HepG2 (cell line): ENCODE measurements around the gene PDPR. TPM values are rescaled to one million over a fixed set of nuclear protein-coding genes. Genes with fewer than 3 reads are reported as not detected.
A peak's percentile ranks its signal among the peaks of the same experiment; 100 is the strongest.

Experiments used
- ATF2 ChIP-seq: sonication (generic); formaldehyde crosslinking; IDR thresholded peaks from 2 replicates; pipeline ENCODE4 v1.4.0; 2020; ENCODE audit warnings: missing genetic modification reagents
- ATF3 ChIP-seq: sonication (generic); formaldehyde crosslinking; IDR thresholded peaks from 2 replicates; pipeline ENCODE4 v1.4.0; 2020; ENCODE audit warnings: missing genetic modification reagents
- CCDC6 ChIP-seq: sonication (generic); formaldehyde crosslinking; IDR thresholded peaks from 2 replicates; pipeline ENCODE4 v1.8.1; 2022; ENCODE audit warnings: mild to moderate bottlenecking, missing genetic modification reagents, moderate library complexity
- FOXA3 ChIP-seq: IDR thresholded peaks from 2 replicates; pipeline ENCODE4 v1.6.1; 2016; ENCODE audit warnings: missing genetic modification reagents, missing compliant biosample characterization
- GATAD1 ChIP-seq: IDR thresholded peaks from 2 replicates; pipeline ENCODE4 v1.6.1; 2016; ENCODE audit warnings: missing genetic modification reagents, missing compliant biosample characterization
- HNRNPLL ChIP-seq: fragments of 200-400 bp; formaldehyde crosslinking; IDR thresholded peaks from 2 replicates; pipeline ENCODE4 v1.6.1; 2017; ENCODE audit warnings: mild to moderate bottlenecking, low read depth, low read length; ENCODE audit not compliant: poor library complexity, severe bottlenecking
- KDM4B ChIP-seq: sonication (generic); formaldehyde crosslinking; IDR thresholded peaks from 2 replicates; pipeline ENCODE4 v1.4.0; 2020; ENCODE audit warnings: missing genetic modification reagents
- MED1 ChIP-seq: sonication (generic); formaldehyde crosslinking; IDR thresholded peaks from 2 replicates; pipeline ENCODE4 v1.4.0; 2020; ENCODE audit warnings: missing genetic modification reagents
- RARA ChIP-seq: IDR thresholded peaks from 2 replicates; pipeline ENCODE4 v1.6.1; 2016; ENCODE audit warnings: missing genetic modification reagents, missing compliant biosample characterization
- SP2 ChIP-seq: sonication (generic); formaldehyde crosslinking; IDR thresholded peaks from 2 replicates; pipeline ENCODE4 v1.5.1; 2020; ENCODE audit warnings: mild to moderate bottlenecking, missing genetic modification reagents
- YEATS4 ChIP-seq: sonication (generic); formaldehyde crosslinking; IDR thresholded peaks from 2 replicates; pipeline ENCODE4 v1.4.0; 2020; ENCODE audit warnings: missing genetic modification reagents, borderline replicate concordance
- ZNF124 ChIP-seq: sonication (generic); formaldehyde crosslinking; IDR thresholded peaks from 2 replicates; pipeline ENCODE4 v1.4.0; 2020; ENCODE audit warnings: missing genetic modification reagents
- ZNF263 ChIP-seq: sonication (generic); formaldehyde crosslinking; IDR thresholded peaks from 2 replicates; pipeline ENCODE4 v1.4.0; 2020; ENCODE audit warnings: missing genetic modification reagents
- ZNF788 ChIP-seq: sonication (generic); formaldehyde crosslinking; IDR thresholded peaks from 2 replicates; pipeline ENCODE4 v1.5.0; 2020; ENCODE audit warnings: mild to moderate bottlenecking, missing genetic modification reagents, borderline replicate concordance
- polyA plus RNA-seq, 8 experiments: library from polyadenylated mRNA; depleted of rRNA in 3 of 8; stranded (reverse) in 7 of 8; unstranded in 1 of 8; fragments of >200 nt; fragmentation: Illumina TruSeq in 4 of 8; extraction: Trizol in 4 of 8; gene quantifications; 2 replicates each; pipeline versions ENCODE4 v1.2.1 to v1.2.3, GENCODE V29; 2011 to 2016; ENCODE audit warnings: low read depth in 4 of 8, missing spikeins in 1 of 8, mixed read lengths in 1 of 8; ENCODE audit not compliant: insufficient read depth in 1 of 8
- total RNA-seq, 5 experiments: library from RNA; depleted of rRNA; stranded (reverse); fragments of >200 nt; fragmentation: Illumina TruSeq; extraction: Trizol; gene quantifications; 2 replicates each; pipeline ENCODE4 v1.2.3, GENCODE V29; 2016; ENCODE audit warnings: low read depth in 1 of 5
- TF ChIP-seq, protein P1 (sequence below): sonication (generic); formaldehyde crosslinking; IDR thresholded peaks from 2 replicates; pipeline ENCODE4 v1.4.0; 2020; ENCODE audit warnings: missing genetic modification reagents
- TF ChIP-seq, protein P2 (sequence below): sonication (generic); formaldehyde crosslinking; IDR thresholded peaks from 2 replicates; pipeline ENCODE4 v1.4.0; 2020; ENCODE audit warnings: low read depth, missing genetic modification reagents
- TF ChIP-seq, protein P3 (sequence below): sonication (generic); formaldehyde crosslinking; IDR thresholded peaks from 2 replicates; pipeline ENCODE4 v1.5.0; 2020; ENCODE audit warnings: mild to moderate bottlenecking, missing genetic modification reagents, borderline replicate concordance

The PDPR gene
- total and polyA plus RNA-seq, 2 of the 13 experiments (the other 11 are each of a cell fraction or from before 2014, with no cell fraction given), result 19.5 to 29.9 TPM

DNA sequence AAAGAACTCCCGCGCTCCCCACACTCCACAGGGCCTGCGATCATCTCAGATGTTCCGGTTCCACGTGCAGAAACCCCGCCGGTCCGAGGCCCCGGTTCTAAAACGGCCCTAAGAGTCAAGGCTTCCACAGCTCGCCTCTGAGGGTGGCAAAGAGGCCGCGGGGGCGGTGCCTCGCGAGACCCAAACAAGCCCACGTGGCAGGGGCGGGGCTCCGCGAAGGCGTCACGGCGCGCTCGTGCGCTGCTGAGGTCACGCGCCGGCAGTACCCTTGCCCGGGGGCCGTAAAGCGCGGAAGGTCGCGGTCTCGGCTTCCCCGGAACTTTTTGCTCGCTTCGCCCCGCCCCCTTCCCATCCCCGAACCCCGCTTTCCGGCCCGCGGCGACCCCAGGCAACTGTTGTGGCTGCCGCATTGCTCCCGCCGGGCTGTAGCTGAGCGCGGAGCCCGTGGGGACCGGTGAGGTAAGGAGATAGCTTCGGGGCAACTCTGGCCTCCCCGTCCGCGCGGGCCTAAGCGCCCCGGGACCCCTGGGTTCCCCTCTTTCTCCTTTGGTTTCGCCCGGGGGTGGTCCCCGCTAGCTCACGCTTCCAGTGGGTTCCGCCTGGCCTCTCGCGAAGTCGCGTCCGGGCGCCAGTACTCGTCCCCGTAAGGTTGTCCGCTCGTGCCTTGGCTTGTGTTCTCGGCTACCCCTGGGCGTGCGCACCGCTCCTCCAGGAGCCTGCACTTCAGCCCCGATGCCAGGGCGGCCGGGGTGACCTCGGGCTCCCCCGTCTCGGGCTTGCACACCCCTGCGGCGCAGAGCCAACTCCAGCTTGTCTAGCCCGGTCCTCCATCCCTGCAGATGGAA, at the start of gene PDPR (continued):
- TF ChIP-seq, protein P1, sequence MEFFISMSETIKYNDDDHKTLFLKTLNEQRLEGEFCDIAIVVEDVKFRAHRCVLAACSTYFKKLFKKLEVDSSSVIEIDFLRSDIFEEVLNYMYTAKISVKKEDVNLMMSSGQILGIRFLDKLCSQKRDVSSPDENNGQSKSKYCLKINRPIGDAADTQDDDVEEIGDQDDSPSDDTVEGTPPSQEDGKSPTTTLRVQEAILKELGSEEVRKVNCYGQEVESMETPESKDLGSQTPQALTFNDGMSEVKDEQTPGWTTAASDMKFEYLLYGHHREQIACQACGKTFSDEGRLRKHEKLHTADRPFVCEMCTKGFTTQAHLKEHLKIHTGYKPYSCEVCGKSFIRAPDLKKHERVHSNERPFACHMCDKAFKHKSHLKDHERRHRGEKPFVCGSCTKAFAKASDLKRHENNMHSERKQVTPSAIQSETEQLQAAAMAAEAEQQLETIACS (CRISPR knock-in tag), result peak; percentile 76
- TF ChIP-seq YEATS4 (peak; percentile 64), MED1 (CRISPR knock-in tag) (peak; percentile 57; the same call in 1 of the 2 replicates), FOXA3 (CRISPR knock-in tag) (peak; percentile 56), RARA (CRISPR knock-in tag) (peak; percentile 47), CCDC6 (CRISPR knock-in tag) (peak; percentile 27; the same call in 1 of the 2 replicates), ZNF788 (peak; percentile 42; the same call in 1 of the 2 replicates), HNRNPLL (peak; percentile 64), SP2 (CRISPR knock-in tag) (0 out of 2 replicates have a peak, but pooled peaks have one; percentile 22), ATF2 (0 out of 2 replicates have a peak, but pooled peaks have one; percentile 28), ZNF263 (CRISPR knock-in tag) (0 out of 2 replicates have a peak, but pooled peaks have one; percentile 16), KDM4B (CRISPR knock-in tag) (0 out of 2 replicates have a peak, but pooled peaks have one; percentile 30), GATAD1 (CRISPR knock-in tag) (peak; percentile 88), ATF3 (CRISPR knock-in tag) (0 out of 2 replicates have a peak, but pooled peaks have one; percentile 31), ZNF124 (CRISPR knock-in tag) (0 out of 2 replicates have a peak, but pooled peaks have one; percentile 62)
- TF ChIP-seq, protein P2, sequence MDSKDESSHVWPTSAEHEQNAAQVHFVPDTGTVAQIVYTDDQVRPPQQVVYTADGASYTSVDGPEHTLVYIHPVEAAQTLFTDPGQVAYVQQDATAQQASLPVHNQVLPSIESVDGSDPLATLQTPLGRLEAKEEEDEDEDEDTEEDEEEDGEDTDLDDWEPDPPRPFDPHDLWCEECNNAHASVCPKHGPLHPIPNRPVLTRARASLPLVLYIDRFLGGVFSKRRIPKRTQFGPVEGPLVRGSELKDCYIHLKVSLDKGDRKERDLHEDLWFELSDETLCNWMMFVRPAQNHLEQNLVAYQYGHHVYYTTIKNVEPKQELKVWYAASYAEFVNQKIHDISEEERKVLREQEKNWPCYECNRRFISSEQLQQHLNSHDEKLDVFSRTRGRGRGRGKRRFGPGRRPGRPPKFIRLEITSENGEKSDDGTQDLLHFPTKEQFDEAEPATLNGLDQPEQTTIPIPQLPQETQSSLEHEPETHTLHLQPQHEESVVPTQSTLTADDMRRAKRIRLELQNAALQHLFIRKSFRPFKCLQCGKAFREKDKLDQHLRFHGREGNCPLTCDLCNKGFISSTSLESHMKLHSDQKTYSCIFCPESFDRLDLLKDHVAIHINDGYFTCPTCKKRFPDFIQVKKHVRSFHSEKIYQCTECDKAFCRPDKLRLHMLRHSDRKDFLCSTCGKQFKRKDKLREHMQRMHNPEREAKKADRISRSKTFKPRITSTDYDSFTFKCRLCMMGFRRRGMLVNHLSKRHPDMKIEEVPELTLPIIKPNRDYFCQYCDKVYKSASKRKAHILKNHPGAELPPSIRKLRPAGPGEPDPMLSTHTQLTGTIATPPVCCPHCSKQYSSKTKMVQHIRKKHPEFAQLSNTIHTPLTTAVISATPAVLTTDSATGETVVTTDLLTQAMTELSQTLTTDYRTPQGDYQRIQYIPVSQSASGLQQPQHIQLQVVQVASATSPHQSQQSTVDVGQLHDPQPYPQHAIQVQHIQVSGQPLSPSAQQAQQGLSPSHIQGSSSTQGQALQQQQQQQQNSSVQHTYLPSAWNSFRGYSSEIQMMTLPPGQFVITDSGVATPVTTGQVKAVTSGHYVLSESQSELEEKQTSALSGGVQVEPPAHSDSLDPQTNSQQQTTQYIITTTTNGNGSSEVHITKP (CRISPR knock-in tag), result peak; percentile 95
- TF ChIP-seq, protein P3, sequence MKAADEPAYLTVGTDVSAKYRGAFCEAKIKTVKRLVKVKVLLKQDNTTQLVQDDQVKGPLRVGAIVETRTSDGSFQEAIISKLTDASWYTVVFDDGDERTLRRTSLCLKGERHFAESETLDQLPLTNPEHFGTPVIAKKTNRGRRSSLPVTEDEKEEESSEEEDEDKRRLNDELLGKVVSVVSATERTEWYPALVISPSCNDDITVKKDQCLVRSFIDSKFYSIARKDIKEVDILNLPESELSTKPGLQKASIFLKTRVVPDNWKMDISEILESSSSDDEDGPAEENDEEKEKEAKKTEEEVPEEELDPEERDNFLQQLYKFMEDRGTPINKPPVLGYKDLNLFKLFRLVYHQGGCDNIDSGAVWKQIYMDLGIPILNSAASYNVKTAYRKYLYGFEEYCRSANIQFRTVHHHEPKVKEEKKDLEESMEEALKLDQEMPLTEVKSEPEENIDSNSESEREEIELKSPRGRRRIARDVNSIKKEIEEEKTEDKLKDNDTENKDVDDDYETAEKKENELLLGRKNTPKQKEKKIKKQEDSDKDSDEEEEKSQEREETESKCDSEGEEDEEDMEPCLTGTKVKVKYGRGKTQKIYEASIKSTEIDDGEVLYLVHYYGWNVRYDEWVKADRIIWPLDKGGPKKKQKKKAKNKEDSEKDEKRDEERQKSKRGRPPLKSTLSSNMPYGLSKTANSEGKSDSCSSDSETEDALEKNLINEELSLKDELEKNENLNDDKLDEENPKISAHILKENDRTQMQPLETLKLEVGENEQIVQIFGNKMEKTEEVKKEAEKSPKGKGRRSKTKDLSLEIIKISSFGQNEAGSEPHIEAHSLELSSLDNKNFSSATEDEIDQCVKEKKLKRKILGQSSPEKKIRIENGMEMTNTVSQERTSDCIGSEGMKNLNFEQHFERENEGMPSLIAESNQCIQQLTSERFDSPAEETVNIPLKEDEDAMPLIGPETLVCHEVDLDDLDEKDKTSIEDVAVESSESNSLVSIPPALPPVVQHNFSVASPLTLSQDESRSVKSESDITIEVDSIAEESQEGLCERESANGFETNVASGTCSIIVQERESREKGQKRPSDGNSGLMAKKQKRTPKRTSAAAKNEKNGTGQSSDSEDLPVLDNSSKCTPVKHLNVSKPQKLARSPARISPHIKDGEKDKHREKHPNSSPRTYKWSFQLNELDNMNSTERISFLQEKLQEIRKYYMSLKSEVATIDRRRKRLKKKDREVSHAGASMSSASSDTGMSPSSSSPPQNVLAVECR (CRISPR knock-in tag), result peak; percentile 90; the same call in 1 of the 2 replicates
